ENCODE results near the gene ARHGAP25.

ARHGAP25 gene

GRCh38 chr2:68767996-68768395, 33.4 kb downstream of the ARHGAP25 start:
- no peak for DNase-seq

- DNase-seq: no peak
These were observed 33.9 kb downstream of the ARHGAP25 start for GRCh38 chr2:68768461-68768860.

- no peak for DNase-seq
These were observed 34.3 kb downstream of the ARHGAP25 start for GRCh38 chr2:68768951-68769350.

- no peak for DNase-seq
These were observed 35.1 kb downstream of the ARHGAP25 start for GRCh38 chr2:68769586-68770270.

- DNase-seq: no peak
These were observed 35.9 kb downstream of the ARHGAP25 start for GRCh38 chr2:68770271-68771111.

- no peak for DNase-seq
These were observed 36.7 kb downstream of the ARHGAP25 start for GRCh38 chr2:68771211-68771751.

GRCh38 chr2:68772109-68772508, 37.5 kb downstream of the ARHGAP25 start:
- no peak for DNase-seq

GRCh38 chr2:68774569-68775271, 40.1 kb downstream of the ARHGAP25 start:
- DNase-seq: no peak

- no peak for DNase-seq
These were observed 40.7 kb downstream of the ARHGAP25 start for GRCh38 chr2:68775272-68775842.

GRCh38 chr2:68776124-68776523, 41.5 kb downstream of the ARHGAP25 start:
- no peak for DNase-seq

- DNase-seq: no peak
These were observed 45.0 kb downstream of the ARHGAP25 start for GRCh38 chr2:68779595-68779994.

- no peak for DNase-seq
These were observed 49.6 kb downstream of the ARHGAP25 start for GRCh38 chr2:68784188-68784587.

GRCh38 chr2:68784915-68785314, 50.3 kb downstream of the ARHGAP25 start:
- no peak for DNase-seq

GRCh38 chr2:68787356-68787755, 52.7 kb downstream of the ARHGAP25 start:
- DNase-seq: no peak

- DNase-seq: no peak
These were observed 55.0 kb downstream of the ARHGAP25 start for GRCh38 chr2:68789603-68790002.

GRCh38 chr2:68790600-68790999, 56.0 kb downstream of the ARHGAP25 start:
- DNase-seq: no peak

GRCh38 chr2:68791914-68792313, 57.3 kb downstream of the ARHGAP25 start:
- no peak for DNase-seq

GRCh38 chr2:68792751-68793150, 58.1 kb downstream of the ARHGAP25 start:
- DNase-seq: no peak

GRCh38 chr2:68796295-68796905, 61.8 kb downstream of the ARHGAP25 start:
- DNase-seq: no peak

GRCh38 chr2:68798569-68798968, 64.0 kb downstream of the ARHGAP25 start:
- no peak for DNase-seq

GRCh38 chr2:68799140-68800026, 64.8 kb downstream of the ARHGAP25 start:
- peak; percentile 57 to 82 for DNase-seq

GRCh38 chr2:68800027-68800401, 65.4 kb downstream of the ARHGAP25 start:
- peak in 1 of 2 experiments; percentile 34 for DNase-seq

Data from NCI-H2081 (cell line).